DND-41 (cell line): ENCODE data around the gene BAG3.
"Not testable (repeated sequence)": the region's sequence is repeated elsewhere in the genome, so short reads cannot be mapped to it uniquely, and the experiment has no call there.

Source experiments
- CTCF ChIP-seq: IDR thresholded peaks from 2 replicates; pipeline ENCODE4 v1.5.1; 2012; ENCODE audit warnings: borderline replicate concordance, low read length, moderate library complexity, mild to moderate bottlenecking; ENCODE audit not compliant: poor library complexity, severe bottlenecking; ENCODE audit errors: extremely low read depth
- EZH2 ChIP-seq: IDR thresholded peaks from 3 replicates; pipeline ENCODE4 v1.6.1; 2012; ENCODE audit warnings: borderline replicate concordance, low read depth, mild to moderate bottlenecking, moderate library complexity, low read length, inconsistent platforms; ENCODE audit not compliant: severe bottlenecking

GRCh38 chr10:119707331-119707730 is 56.2 kb downstream of the BAG3 start:
- not testable (repeated sequence) for TF ChIP-seq CTCF, EZH2
